Panc1 (cell line): ENCODE data around the gene CCDC174. TPM values are rescaled to one million over a fixed set of nuclear protein-coding genes. Genes with fewer than 3 reads are reported as not detected.

Experiments used
- ATAC-seq: fragments of 200-7000 bp; cut with Tn5 transposase; 2 replicates; pipeline ENCODE4 v1.9.1; 2020; ENCODE audit warnings: mild to moderate bottlenecking, moderate library complexity
- BruUV-seq: library from RNA; stranded (reverse); fragments of 400-500 nt; replicated peaks from 2 replicates; lab custom pipeline; 2021; lab: Mats Ljungman, UMichigan
- CTCF ChIA-PET: fragments of 300-600 bp; sonication (Branson Sonifier 250); formaldehyde crosslinking; loops from one replicate; lab custom pipeline; 2022; ENCODE audit warnings: antibody characterized with exemption; lab: Charles Lee
- POLR2A ChIA-PET: fragments of 300-600 bp; sonication (Branson Sonifier 250); formaldehyde crosslinking; loops from one replicate; lab custom pipeline; 2022; ENCODE audit warnings: antibody characterized with exemption; lab: Charles Lee
- DNase-seq: peaks from one replicate; pipeline ENCODE4 v3.0.0-alpha.2; 2010; ENCODE audit warnings: low read depth, low spot score
- H3K27ac ChIP-seq: 2 replicates; pipeline ENCODE4 v1.5.1; 2011; ENCODE audit warnings: mild to moderate bottlenecking, low read length, inconsistent platforms
- H3K27me3 ChIP-seq: fragments of 200-500 bp; sonication (Bioruptor generic); 2 replicates; pipeline ENCODE4 v1.6.0; 2014; ENCODE audit warnings: low read length, inconsistent platforms; ENCODE audit not compliant: control insufficient read depth, insufficient read depth
- H3K36me3 ChIP-seq: fragments of 200-500 bp; sonication (Bioruptor generic); 2 replicates; pipeline ENCODE4 v1.5.1; 2014; ENCODE audit warnings: inconsistent platforms, mild to moderate bottlenecking, low read length, moderate library complexity; ENCODE audit not compliant: control insufficient read depth, insufficient read depth
- H3K4me1 ChIP-seq: 2 replicates; pipeline ENCODE4 v1.5.1; 2011; ENCODE audit warnings: inconsistent platforms, mild to moderate bottlenecking, low read length, moderate library complexity; ENCODE audit not compliant: control insufficient read depth, insufficient read depth
- H3K4me3 ChIP-seq, 2 experiments: 2 replicates each; pipeline ENCODE4 v1.5.1; 2011 to 2012; ENCODE audit warnings: low read depth in 2 of 2, low read length in 2 of 2, mild to moderate bottlenecking in 2 of 2, inconsistent platforms in 1 of 2, moderate library complexity in 1 of 2
- H3K9me3 ChIP-seq: fragments of 200-500 bp; sonication (Bioruptor generic); 2 replicates; pipeline ENCODE4 v1.5.1; 2014; ENCODE audit warnings: low read depth, mild to moderate bottlenecking, inconsistent platforms, low read length, moderate library complexity; ENCODE audit not compliant: control insufficient read depth, insufficient read depth
- POLR2AphosphoS5 ChIP-seq: IDR thresholded peaks from 2 replicates; pipeline ENCODE4 v1.6.1; 2012; ENCODE audit warnings: mild to moderate bottlenecking, low read depth, low read length, moderate library complexity
- SIN3A ChIP-seq: IDR thresholded peaks from 2 replicates; pipeline ENCODE4 v1.6.1; 2012; ENCODE audit warnings: low read depth, mild to moderate bottlenecking, low read length, moderate library complexity, borderline replicate concordance; ENCODE audit not compliant: insufficient read depth
- TCF7L2 ChIP-seq: IDR thresholded peaks from 2 replicates; pipeline ENCODE4 v1.6.1; 2011; ENCODE audit warnings: mild to moderate bottlenecking, low read depth, low read length, inconsistent platforms
- in situ Hi-C: cut with HindIII; loops from 2 replicates; pipeline ENCODE4 v1.10.0; 2016; ENCODE audit warnings: low sequenced_read_pairs, low pct_unique_long_range_greater_than_20kb
- intact Hi-C: fragments of 100-400 bp; cut with micrococcal nuclease; formaldehyde crosslinking; loops from one replicate; pipeline ENCODE4 v1.10.0; 2022; ENCODE audit not compliant: unreplicated experiment
- total RNA-seq: library from RNA; stranded (reverse); gene quantifications from one replicate; pipeline ENCODE4 v1.2.1, GENCODE V29; 2021; ENCODE audit not compliant: unreplicated experiment
- TF ChIP-seq, protein P1 (sequence below), 2 experiments: IDR thresholded peaks; 2 replicates each; pipeline ENCODE4 v1.6.1; 2011 to 2012; ENCODE audit warnings: low read depth in 2 of 2, control low read depth in 1 of 2, low read length in 1 of 2, mild to moderate bottlenecking in 1 of 2, moderate library complexity in 1 of 2; ENCODE audit not compliant: insufficient read depth in 1 of 2
- TF ChIP-seq, protein P2 (sequence below): fragments of 450-650 bp; IDR thresholded peaks from 2 replicates; pipeline ENCODE4 v1.5.1; 2017; ENCODE audit warnings: mild to moderate bottlenecking

Gene CCDC174
- total RNA-seq, 1 experiment from 2014 or later: 10.6 TPM

DNA sequence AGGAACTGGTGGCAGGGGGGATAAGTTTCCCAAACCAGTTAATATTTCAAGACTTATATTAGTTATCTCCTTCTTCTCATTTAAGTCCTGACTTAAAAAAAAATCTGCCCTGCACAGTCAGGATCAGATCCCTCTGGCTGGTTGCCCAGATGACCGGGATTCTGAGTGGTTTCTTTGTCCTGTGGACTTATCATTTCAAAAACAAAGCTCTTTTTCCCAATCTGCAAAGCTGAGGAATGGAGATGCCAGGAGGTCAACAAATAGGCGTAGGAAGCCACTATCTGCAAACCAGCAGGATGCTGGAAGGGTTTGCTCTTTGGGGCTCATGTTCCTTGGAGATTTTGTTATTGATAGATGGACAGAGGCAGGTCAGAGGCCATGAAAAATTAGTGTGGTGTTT, 29.2 kb downstream of the CCDC174 start:
- intact Hi-C loops (no loop called here), in situ Hi-C loops (no loop called here)
- DNase-seq: no peak
- no peak overlapping the region for H3K27ac ChIP-seq
- no peaks in the 10 kb centered on the region for H3K27me3 ChIP-seq
- H3K4me1 ChIP-seq: no peaks in the 10 kb centered on the region
- H3K36me3 ChIP-seq: no peaks in the 10 kb centered on the region
- POLR2A ChIA-PET: no interaction called here
- CTCF ChIA-PET: no interaction called here
- ATAC-seq: no peak
- no peak overlapping the region for H3K4me3 ChIP-seq
- no peak for TF ChIP-seq SIN3A
- TF ChIP-seq, protein P1, sequence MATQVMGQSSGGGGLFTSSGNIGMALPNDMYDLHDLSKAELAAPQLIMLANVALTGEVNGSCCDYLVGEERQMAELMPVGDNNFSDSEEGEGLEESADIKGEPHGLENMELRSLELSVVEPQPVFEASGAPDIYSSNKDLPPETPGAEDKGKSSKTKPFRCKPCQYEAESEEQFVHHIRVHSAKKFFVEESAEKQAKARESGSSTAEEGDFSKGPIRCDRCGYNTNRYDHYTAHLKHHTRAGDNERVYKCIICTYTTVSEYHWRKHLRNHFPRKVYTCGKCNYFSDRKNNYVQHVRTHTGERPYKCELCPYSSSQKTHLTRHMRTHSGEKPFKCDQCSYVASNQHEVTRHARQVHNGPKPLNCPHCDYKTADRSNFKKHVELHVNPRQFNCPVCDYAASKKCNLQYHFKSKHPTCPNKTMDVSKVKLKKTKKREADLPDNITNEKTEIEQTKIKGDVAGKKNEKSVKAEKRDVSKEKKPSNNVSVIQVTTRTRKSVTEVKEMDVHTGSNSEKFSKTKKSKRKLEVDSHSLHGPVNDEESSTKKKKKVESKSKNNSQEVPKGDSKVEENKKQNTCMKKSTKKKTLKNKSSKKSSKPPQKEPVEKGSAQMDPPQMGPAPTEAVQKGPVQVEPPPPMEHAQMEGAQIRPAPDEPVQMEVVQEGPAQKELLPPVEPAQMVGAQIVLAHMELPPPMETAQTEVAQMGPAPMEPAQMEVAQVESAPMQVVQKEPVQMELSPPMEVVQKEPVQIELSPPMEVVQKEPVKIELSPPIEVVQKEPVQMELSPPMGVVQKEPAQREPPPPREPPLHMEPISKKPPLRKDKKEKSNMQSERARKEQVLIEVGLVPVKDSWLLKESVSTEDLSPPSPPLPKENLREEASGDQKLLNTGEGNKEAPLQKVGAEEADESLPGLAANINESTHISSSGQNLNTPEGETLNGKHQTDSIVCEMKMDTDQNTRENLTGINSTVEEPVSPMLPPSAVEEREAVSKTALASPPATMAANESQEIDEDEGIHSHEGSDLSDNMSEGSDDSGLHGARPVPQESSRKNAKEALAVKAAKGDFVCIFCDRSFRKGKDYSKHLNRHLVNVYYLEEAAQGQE (IDR thresholded peaks at IDR 0.05; ENCODE audit: insufficient read depth in 1 of 2, low read depth in 2 of 2, low read length in 1 of 2): no peak
- TF ChIP-seq, protein P2, sequence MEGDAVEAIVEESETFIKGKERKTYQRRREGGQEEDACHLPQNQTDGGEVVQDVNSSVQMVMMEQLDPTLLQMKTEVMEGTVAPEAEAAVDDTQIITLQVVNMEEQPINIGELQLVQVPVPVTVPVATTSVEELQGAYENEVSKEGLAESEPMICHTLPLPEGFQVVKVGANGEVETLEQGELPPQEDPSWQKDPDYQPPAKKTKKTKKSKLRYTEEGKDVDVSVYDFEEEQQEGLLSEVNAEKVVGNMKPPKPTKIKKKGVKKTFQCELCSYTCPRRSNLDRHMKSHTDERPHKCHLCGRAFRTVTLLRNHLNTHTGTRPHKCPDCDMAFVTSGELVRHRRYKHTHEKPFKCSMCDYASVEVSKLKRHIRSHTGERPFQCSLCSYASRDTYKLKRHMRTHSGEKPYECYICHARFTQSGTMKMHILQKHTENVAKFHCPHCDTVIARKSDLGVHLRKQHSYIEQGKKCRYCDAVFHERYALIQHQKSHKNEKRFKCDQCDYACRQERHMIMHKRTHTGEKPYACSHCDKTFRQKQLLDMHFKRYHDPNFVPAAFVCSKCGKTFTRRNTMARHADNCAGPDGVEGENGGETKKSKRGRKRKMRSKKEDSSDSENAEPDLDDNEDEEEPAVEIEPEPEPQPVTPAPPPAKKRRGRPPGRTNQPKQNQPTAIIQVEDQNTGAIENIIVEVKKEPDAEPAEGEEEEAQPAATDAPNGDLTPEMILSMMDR: no peak
- TF ChIP-seq TCF7L2: no peak
- no peak for TF ChIP-seq POLR2AphosphoS5
- no TSS peak for BruUV-seq
- no peaks in the 10 kb centered on the region for H3K9me3 ChIP-seq

DNA sequence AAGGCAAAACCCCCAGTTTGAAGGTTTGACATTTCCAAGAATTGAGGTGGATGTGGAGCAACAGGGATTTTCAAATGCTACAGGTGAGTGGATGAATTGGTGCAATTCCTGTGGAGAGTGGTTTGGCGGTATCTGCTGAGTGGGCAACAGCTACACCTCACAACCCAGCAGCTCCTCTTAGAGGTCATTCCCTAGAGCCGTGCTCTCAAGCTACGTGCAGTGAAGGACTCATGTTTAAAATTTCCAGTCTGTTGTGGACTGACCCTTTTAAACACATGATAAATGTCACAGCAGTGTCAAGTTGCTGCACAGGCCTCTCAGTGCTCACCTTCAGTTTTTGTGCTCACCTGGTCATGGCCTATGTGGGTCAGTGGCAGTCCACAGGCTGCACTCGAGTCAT, 32.9 kb downstream of the CCDC174 start:
- intact Hi-C loops: no loop called here
- ChIA-PET POLR2A (no interaction called here), CTCF (no interaction called here)
- Histone ChIP-seq H3K4me3 (no peak overlapping the region), H3K4me1 (no peaks in the 10 kb centered on the region), H3K27me3 (no peaks in the 10 kb centered on the region), H3K27ac (no peak overlapping the region), H3K36me3 (no peaks in the 10 kb centered on the region), H3K9me3 (no peaks in the 10 kb centered on the region)
- BruUV-seq: no TSS peak
- in situ Hi-C loops: no loop called here
- TF ChIP-seq TCF7L2: no peak
- TF ChIP-seq, protein P1 (IDR thresholded peaks at IDR 0.05; ENCODE audit: insufficient read depth in 1 of 2, low read depth in 2 of 2, low read length in 1 of 2): no peak
- TF ChIP-seq, protein P2: no peak
- TF ChIP-seq POLR2AphosphoS5: no peak
- TF ChIP-seq SIN3A: no peak
- DNase-seq (no peak), ATAC-seq (no peak)
